Measurements from ENCODE around the gene ANKRD53. TPM values are rescaled to one million over a fixed set of nuclear protein-coding genes. Genes with fewer than 3 reads are reported as not detected.

ANKRD53 gene
- total and polyA plus RNA-seq, 2 donors (not counting 3 experiments of a cell fraction or from before 2014, with no cell fraction given): 1.3 to 1.4 TPM

DNA sequence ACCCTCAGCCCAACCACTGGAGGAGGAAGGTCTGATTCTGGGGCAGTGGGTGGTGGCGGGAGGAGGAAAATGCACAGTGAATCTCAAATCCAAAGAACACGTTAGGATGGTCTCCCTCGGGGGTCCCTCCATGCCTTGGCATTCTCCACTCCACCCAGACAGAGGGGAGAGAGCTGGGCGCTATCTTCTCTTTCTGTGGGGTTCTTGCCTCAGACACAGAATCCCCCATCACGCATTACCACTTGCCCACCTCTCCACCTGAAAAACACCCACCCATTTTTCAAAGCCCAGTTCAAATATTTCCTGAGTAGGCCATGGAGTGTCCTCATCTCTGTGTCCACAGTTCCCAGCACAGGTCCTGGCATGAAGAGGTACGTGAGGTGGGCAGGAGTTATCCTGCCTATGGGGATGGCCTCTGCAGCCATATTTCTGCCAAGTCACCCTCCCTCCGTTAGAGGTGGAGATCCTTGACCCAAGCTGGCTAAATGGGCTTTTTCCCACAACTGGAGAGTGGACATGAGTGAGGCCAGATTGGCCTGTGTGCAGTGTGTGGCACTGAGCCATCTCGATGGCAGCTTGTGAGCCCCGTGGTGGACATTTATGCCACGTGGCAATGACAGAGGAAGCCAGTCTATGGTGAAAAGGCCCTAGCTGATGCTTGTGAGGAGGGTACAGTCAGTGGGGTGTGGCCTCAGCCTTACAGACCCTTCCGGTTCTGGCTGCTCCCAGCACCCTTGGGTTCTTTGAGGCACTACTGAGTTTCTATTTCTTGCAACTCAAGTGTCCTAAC lies 25.7 kb downstream of the ANKRD53 start:
- Histone ChIP-seq H3K9me3 (replicated peaks; ENCODE audit: control insufficient read depth, insufficient read depth, low read length) (no peaks in the 10 kb centered on the region), H3K9me1 (replicated peaks; ENCODE audit: control insufficient read depth, extremely low read depth, insufficient read depth, low read length) (no peaks in the 10 kb centered on the region), H3K9ac (replicated peaks; ENCODE audit: extremely low read depth, insufficient read depth, low read length) (no peak overlapping the region), H3K27ac (ENCODE audit: insufficient read depth, low read depth, low read length) (no peak overlapping the region), H3K79me2 (ENCODE audit: control insufficient read depth, insufficient read depth, low read length) (no peaks in the 10 kb centered on the region), H2AFZ (ENCODE audit: low read depth, low read length) (no peak overlapping the region), H3K4me2 (ENCODE audit: insufficient read depth, low read length) (no peak overlapping the region), H3K4me1 (ENCODE audit: control insufficient read depth, extremely low read depth, insufficient read depth, low read length) (no peaks in the 10 kb centered on the region), H3K27me3 (ENCODE audit: control insufficient read depth in 2 of 2, insufficient read depth in 2 of 2, low read length in 2 of 2) (peaks cover 4 to 5% of the 10 kb centered on the region in 2 experiments), H3K36me3 (ENCODE audit: control insufficient read depth in 2 of 2, extremely low read depth in 1 of 2, insufficient read depth in 2 of 2, low read length in 2 of 2) (no peaks in the 10 kb centered on the region), H3K4me3 (replicated peaks in 1 of 3; ENCODE audit: insufficient read depth in 1 of 3, low read depth in 1 of 3, low read length in 3 of 3) (no peak overlapping the region), H4K20me1 (replicated peaks; ENCODE audit: control insufficient read depth, extremely low read depth, insufficient read depth, low read length) (no peaks in the 10 kb centered on the region)
- FAIRE-seq: no peak
- intact Hi-C loops (cut with micrococcal nuclease): no loop called here
- TF ChIP-seq GATA2 (IDR thresholded peaks at IDR 0.05; ENCODE audit: insufficient read depth, insufficient read length, low read depth, low read length): no peak
- no peak for TF ChIP-seq EZH2 (IDR thresholded peaks at IDR 0.05; ENCODE audit: borderline replicate concordance, low read depth, low read length, severe bottlenecking)
- no peak for TF ChIP-seq POLR2A (IDR thresholded peaks at IDR 0.05; ENCODE audit: low read depth, low read length)
- no TSS peak for BruUV-seq (replicated peaks)
- DNase-seq (ENCODE audit: low read depth, low spot score): no peak
- ChIA-PET CTCF (interaction anchor here (0.9 to 1.3 kb wide), 2 partner anchors 19 to 56 kb away, joined by 3 to 5 read pairs; no protein-coding TSS in a partner anchor), POLR2A (no interaction called here)
- dilution Hi-C loops (cut with MboI; ENCODE audit: extremely low pct_ligation_motif_present, low sequenced_read_pairs): no loop called here

GRCh38 chr2:71004857-71005256 lies 26.4 kb downstream of the ANKRD53 start:
- intact Hi-C loops (cut with micrococcal nuclease): no loop called here
- Histone ChIP-seq H3K4me1 (ENCODE audit: control insufficient read depth, extremely low read depth, insufficient read depth, low read length) (no peaks in the 10 kb centered on the region), H3K36me3 (ENCODE audit: control insufficient read depth in 2 of 2, extremely low read depth in 1 of 2, insufficient read depth in 2 of 2, low read length in 2 of 2) (no peaks in the 10 kb centered on the region), H3K27me3 (ENCODE audit: control insufficient read depth in 2 of 2, insufficient read depth in 2 of 2, low read length in 2 of 2) (peaks cover 4 to 5% of the 10 kb centered on the region in 2 experiments), H3K9me1 (replicated peaks; ENCODE audit: control insufficient read depth, extremely low read depth, insufficient read depth, low read length) (no peaks in the 10 kb centered on the region), H4K20me1 (replicated peaks; ENCODE audit: control insufficient read depth, extremely low read depth, insufficient read depth, low read length) (no peaks in the 10 kb centered on the region), H2AFZ (ENCODE audit: low read depth, low read length) (no peak overlapping the region), H3K4me2 (ENCODE audit: insufficient read depth, low read length) (no peak overlapping the region), H3K79me2 (ENCODE audit: control insufficient read depth, insufficient read depth, low read length) (no peaks in the 10 kb centered on the region), H3K9me3 (replicated peaks; ENCODE audit: control insufficient read depth, insufficient read depth, low read length) (no peaks in the 10 kb centered on the region), H3K9ac (replicated peaks; ENCODE audit: extremely low read depth, insufficient read depth, low read length) (no peak overlapping the region), H3K4me3 (replicated peaks in 1 of 3; ENCODE audit: insufficient read depth in 1 of 3, low read depth in 1 of 3, low read length in 3 of 3) (no peak overlapping the region), H3K27ac (ENCODE audit: insufficient read depth, low read depth, low read length) (no peak overlapping the region)
- dilution Hi-C loops (cut with MboI; ENCODE audit: extremely low pct_ligation_motif_present, low sequenced_read_pairs): no loop called here
- no TSS peak for BruUV-seq (replicated peaks)
- TF ChIP-seq GATA2 (IDR thresholded peaks at IDR 0.05; ENCODE audit: insufficient read depth, insufficient read length, low read depth, low read length) (no peak), MAX (IDR thresholded peaks at IDR 0.05; ENCODE audit: insufficient read depth, insufficient read length) (no peak), POLR2AphosphoS5 (IDR thresholded peaks at IDR 0.05; ENCODE audit: insufficient read depth, low read depth, low read length) (no peak), MYC (IDR thresholded peaks at IDR 0.05; ENCODE audit: low read depth, low read length) (no peak), POLR2A (IDR thresholded peaks at IDR 0.05; ENCODE audit: low read depth, low read length) (no peak), JUN (IDR thresholded peaks at IDR 0.05; ENCODE audit: borderline replicate concordance, insufficient read depth, insufficient read length, low read depth) (no peak), FOS (IDR thresholded peaks at IDR 0.05; ENCODE audit: borderline replicate concordance, insufficient read depth, low read length) (no peak), EZH2 (IDR thresholded peaks at IDR 0.05; ENCODE audit: borderline replicate concordance, low read depth, low read length, severe bottlenecking) (no peak)
- TF ChIP-seq, protein P1, sequence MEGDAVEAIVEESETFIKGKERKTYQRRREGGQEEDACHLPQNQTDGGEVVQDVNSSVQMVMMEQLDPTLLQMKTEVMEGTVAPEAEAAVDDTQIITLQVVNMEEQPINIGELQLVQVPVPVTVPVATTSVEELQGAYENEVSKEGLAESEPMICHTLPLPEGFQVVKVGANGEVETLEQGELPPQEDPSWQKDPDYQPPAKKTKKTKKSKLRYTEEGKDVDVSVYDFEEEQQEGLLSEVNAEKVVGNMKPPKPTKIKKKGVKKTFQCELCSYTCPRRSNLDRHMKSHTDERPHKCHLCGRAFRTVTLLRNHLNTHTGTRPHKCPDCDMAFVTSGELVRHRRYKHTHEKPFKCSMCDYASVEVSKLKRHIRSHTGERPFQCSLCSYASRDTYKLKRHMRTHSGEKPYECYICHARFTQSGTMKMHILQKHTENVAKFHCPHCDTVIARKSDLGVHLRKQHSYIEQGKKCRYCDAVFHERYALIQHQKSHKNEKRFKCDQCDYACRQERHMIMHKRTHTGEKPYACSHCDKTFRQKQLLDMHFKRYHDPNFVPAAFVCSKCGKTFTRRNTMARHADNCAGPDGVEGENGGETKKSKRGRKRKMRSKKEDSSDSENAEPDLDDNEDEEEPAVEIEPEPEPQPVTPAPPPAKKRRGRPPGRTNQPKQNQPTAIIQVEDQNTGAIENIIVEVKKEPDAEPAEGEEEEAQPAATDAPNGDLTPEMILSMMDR (IDR thresholded peaks at IDR 0.05; ENCODE audit: extremely low read depth in 1 of 2, insufficient read depth in 1 of 2, low read depth in 1 of 2, low read length in 2 of 2): no peak
- CTCF ChIA-PET: interaction anchor here (0.9 to 1.3 kb wide), 2 partner anchors 20 to 57 kb away, joined by 3 to 5 read pairs; no protein-coding TSS in a partner anchor
- DNase-seq (ENCODE audit: low read depth, low spot score) (no peak), FAIRE-seq (no peak)
- POLR2A ChIA-PET: no interaction called here

All from endothelial cell of umbilical vein (primary cell).